B cell (primary cell): ENCODE measurements around the gene DNPH1. TPM values are rescaled to one million over a fixed set of nuclear protein-coding genes. Genes with fewer than 3 reads are reported as not detected.

ENCODE experiments used
- ATAC-seq: fragments of 200-7000 bp; cut with Tn5 transposase; one replicate; pipeline ENCODE4 v1.10.0; 2021; ENCODE audit warnings: low read depth, mild to moderate bottlenecking, moderate number of reproducible peaks, moderate library complexity
- CTCF ChIA-PET: fragments of 350-600 bp; sonication (Branson Sonifier 250); formaldehyde crosslinking; loops from one replicate; lab custom pipeline; 2021; ENCODE audit warnings: antibody characterized with exemption, inconsistent platforms; lab: Charles Lee
- POLR2A ChIA-PET: fragments of 350-600 bp; sonication (Branson Sonifier 250); formaldehyde crosslinking; loops from one replicate; lab custom pipeline; 2021; ENCODE audit warnings: antibody characterized with exemption; lab: Charles Lee
- DNase-seq: peaks from one replicate; pipeline ENCODE4 v3.0.0; 2013
- H2AFZ ChIP-seq: 2 replicates; pipeline ENCODE4 v1.6.1; 2012; ENCODE audit warnings: mild to moderate bottlenecking, low read depth, low read length; ENCODE audit not compliant: insufficient read depth, poor library complexity, severe bottlenecking
- H3K27ac ChIP-seq, 2 donors: 1 replicate in 1 of 2; 2 replicates in 1 of 2; pipeline ENCODE4 v1.5.1; 2012 to 2013; ENCODE audit warnings: low read length in 2 of 2, mild to moderate bottlenecking in 2 of 2, moderate library complexity in 1 of 2
- H3K27me3 ChIP-seq, 4 experiments: fragments of 200-600 bp in 1 of 4; sonication (generic) in 1 of 4; replicated peaks in 1 of 4; 1 replicate in 2 of 4; 2 replicates in 2 of 4; pipeline versions ENCODE4 v1.6.1 to v1.7.0; 2013 to 2016; ENCODE audit warnings: low read length in 3 of 4, mild to moderate bottlenecking in 2 of 4, mixed read lengths in 1 of 4, moderate library complexity in 1 of 4; ENCODE audit not compliant: insufficient read depth in 4 of 4, control insufficient read depth in 3 of 4; ENCODE audit errors: control extremely low read depth in 1 of 4
- H3K36me3 ChIP-seq, 2 experiments: replicated peaks in 1 of 2; 1 replicate in 1 of 2; 2 replicates in 1 of 2; pipeline versions ENCODE4 v1.6.1 to v1.7.1; 2013; ENCODE audit warnings: low read length in 1 of 2; ENCODE audit not compliant: insufficient read depth in 2 of 2, control insufficient read depth in 1 of 2; ENCODE audit errors: control extremely low read depth in 1 of 2, extremely low read depth in 1 of 2
- H3K4me1 ChIP-seq, 2 donors: fragments of 200-600 bp in 1 of 2; sonication (generic) in 1 of 2; 1 replicate in 1 of 2; 2 replicates in 1 of 2; pipeline versions ENCODE4 v1.5.1 to v1.6.1; 2013 to 2017; ENCODE audit warnings: low read length in 2 of 2; ENCODE audit not compliant: control insufficient read depth in 2 of 2, insufficient read depth in 2 of 2
- H3K4me2 ChIP-seq: replicated peaks from 2 replicates; pipeline ENCODE3; 2012; ENCODE audit warnings: mild to moderate bottlenecking, low read depth, low read length; ENCODE audit not compliant: poor library complexity, severe bottlenecking
- H3K4me3 ChIP-seq, 5 experiments: fragments of 200-600 bp in 1 of 5; sonication (generic) in 1 of 5; 1 replicate in 3 of 5; 2 replicates in 2 of 5; pipeline versions ENCODE4 v1.5.1 to v1.7.0; 2011 to 2016; ENCODE audit warnings: low read length in 4 of 5, mild to moderate bottlenecking in 4 of 5, low read depth in 2 of 5, control low read depth in 1 of 5, moderate library complexity in 1 of 5; ENCODE audit not compliant: insufficient read depth in 1 of 5; ENCODE audit errors: control extremely low read depth in 1 of 5, extremely low read depth in 1 of 5
- H3K79me2 ChIP-seq: fragments of 200-600 bp; sonication (generic); one replicate; pipeline ENCODE4 v1.6.0; 2016; ENCODE audit warnings: low read length; ENCODE audit not compliant: control insufficient read depth, insufficient read depth
- H3K9ac ChIP-seq: fragments of 200-600 bp; sonication (generic); 2 replicates; pipeline ENCODE4 v1.6.1; 2017; ENCODE audit warnings: mild to moderate bottlenecking, low read length, moderate library complexity
- H3K9me3 ChIP-seq, 3 donors: one replicate each; pipeline versions ENCODE4 v1.6.1 to v1.7.1; 2013; ENCODE audit warnings: low read length in 2 of 3; ENCODE audit not compliant: control insufficient read depth in 2 of 3, insufficient read depth in 1 of 3; ENCODE audit errors: control extremely low read depth in 1 of 3
- H4K20me1 ChIP-seq: 2 replicates; pipeline ENCODE4 v1.6.0; 2012; ENCODE audit warnings: mild to moderate bottlenecking, low read length; ENCODE audit not compliant: insufficient read depth, control insufficient read depth, poor library complexity, severe bottlenecking
- H3K27ac Mint-ChIP-seq: one replicate; pipeline ENCODE4 v1.8.0; 2021; ENCODE audit warnings: mixed read lengths
- H3K27me3 Mint-ChIP-seq: one replicate; pipeline ENCODE4 v1.8.0; 2021; ENCODE audit warnings: mixed read lengths
- H3K4me1 Mint-ChIP-seq: one replicate; pipeline ENCODE4 v1.8.0; 2021; ENCODE audit warnings: mixed read lengths
- H3K4me3 Mint-ChIP-seq: one replicate; pipeline ENCODE4 v1.8.0; 2021; ENCODE audit warnings: mixed read lengths
- H3K9me3 Mint-ChIP-seq: one replicate; pipeline ENCODE4 v1.8.0; 2022; ENCODE audit warnings: mixed read lengths; ENCODE audit not compliant: insufficient read depth
- CTCF ChIP-seq: fragments of 200-600 bp; IDR thresholded peaks from one replicate; pipeline ENCODE4 v1.8.0; 2022; ENCODE audit warnings: antibody characterized with exemption, mild to moderate bottlenecking
- EZH2 ChIP-seq: IDR thresholded peaks from 2 replicates; pipeline ENCODE4 v1.6.1; 2012; ENCODE audit warnings: borderline replicate concordance, low read depth, mild to moderate bottlenecking, moderate library complexity, low read length; ENCODE audit not compliant: insufficient read depth, poor library complexity, severe bottlenecking
- WGBS: methylation state at CpG from one replicate; pipeline ENCODE4 v1.1.5; 2013; ENCODE audit warnings: missing lambda C conversion rate; ENCODE audit not compliant: insufficient coverage; 5-methylcytosine and 5-hydroxymethylcytosine counted together
- intact Hi-C: fragments of 100-400 bp; cut with micrococcal nuclease; formaldehyde crosslinking; loops from one replicate; pipeline ENCODE4 v1.10.0; 2022
- polyA plus RNA-seq: library from polyadenylated mRNA; depleted of rRNA; stranded (reverse); fragments of >200 nt; gene quantifications from 2 replicates; pipeline ENCODE4 v1.2.3, GENCODE V29; 2012
- total RNA-seq, 2 donors: library from RNA; stranded (reverse); fragments of 120-200 nt in 1 of 2; gene quantifications; 1 replicate in 1 of 2; 2 replicates in 1 of 2; pipeline versions ENCODE4 v1.2.3 to v1.2.4, GENCODE V29; 2013 to 2022

DNPH1 gene
- total and polyA plus RNA-seq, 2 donors (not counting 1 experiment from before 2014, with no cell fraction given) = 29.0 to 52.8 TPM

GRCh38 chr6:43213431-43213830, 15.8 kb downstream of the DNPH1 start:
- Histone ChIP-seq H3K9ac (no peak overlapping the region), H4K20me1 (no peaks in the 10 kb centered on the region), H3K9me3 (no peaks in the 10 kb centered on the region), H3K4me3 (no peak overlapping the region), H3K79me2 (no peaks in the 10 kb centered on the region), H2AFZ (no peak overlapping the region), H3K36me3 (peaks cover 1 to 43% of the 10 kb centered on the region in 2 experiments), H3K4me1 (no peaks in the 10 kb centered on the region), H3K27me3 (no peaks in the 10 kb centered on the region), H3K4me2 (no peak overlapping the region), H3K27ac (no peak overlapping the region)
- Mint-ChIP-seq H3K27ac (no peak overlapping the region), H3K4me3 (no peak overlapping the region), H3K9me3 (no peaks in the 10 kb centered on the region), H3K4me1 (no peaks in the 10 kb centered on the region), H3K27me3 (no peaks in the 10 kb centered on the region)
- POLR2A ChIA-PET = interaction anchor here (0.6 kb wide), 1 partner anchor 150 kb away, joined by 3 read pairs; no protein-coding TSS in a partner anchor
- TF ChIP-seq CTCF (no peak), EZH2 (no peak)
- DNase-seq = no peak
- 95% methylated on average over 7 of the region's 11 CpGs for WGBS
- CTCF ChIA-PET = interaction anchor here (0.9 kb wide), 1 partner anchor 70 kb away, joined by 4 read pairs; no protein-coding TSS in a partner anchor
- no peak for ATAC-seq
- intact Hi-C loops = no loop called here

GRCh38 chr6:43211955-43212354, 17.3 kb downstream of the DNPH1 start:
- H3K27ac Mint-ChIP-seq = no peak overlapping the region
- no peak for TF ChIP-seq CTCF
- TF ChIP-seq EZH2 = no peak
- no peak overlapping the region for H2AFZ ChIP-seq
- H3K4me1 ChIP-seq = no peaks in the 10 kb centered on the region
- no CpG with 5 or more reads among the region's 1 CpG for WGBS
- H3K27ac ChIP-seq = no peak overlapping the region
- no peak overlapping the region for H3K4me3 Mint-ChIP-seq
- no peak overlapping the region for H3K9ac ChIP-seq
- peaks cover 1 to 36% of the 10 kb centered on the region in 2 experiments for H3K36me3 ChIP-seq
- H3K79me2 ChIP-seq = no peaks in the 10 kb centered on the region
- no peaks in the 10 kb centered on the region for H3K27me3 ChIP-seq
- DNase-seq (no peak), ATAC-seq (no peak)
- H3K4me2 ChIP-seq = no peak overlapping the region
- H3K27me3 Mint-ChIP-seq = no peaks in the 10 kb centered on the region
- POLR2A ChIA-PET = no interaction called here
- no peaks in the 10 kb centered on the region for H4K20me1 ChIP-seq
- H3K9me3 Mint-ChIP-seq = no peaks in the 10 kb centered on the region
- H3K4me1 Mint-ChIP-seq = no peaks in the 10 kb centered on the region
- no peaks in the 10 kb centered on the region for H3K9me3 ChIP-seq
- CTCF ChIA-PET = interaction anchor here (0.6 kb wide), 1 partner anchor 107 kb away, joined by 4 read pairs; no protein-coding TSS in a partner anchor
- no peak overlapping the region for H3K4me3 ChIP-seq
- intact Hi-C loops = no loop called here
